Suprapubic skin (tissue), 3 donors: ENCODE results near the gene SPA17.

Source experiments
- CTCF ChIP-seq, 2 donors: fragments of 200-600 bp in 1 of 2; fragments of 450-650 bp in 1 of 2; sonication (generic) in 1 of 2; IDR thresholded peaks; one replicate each; pipeline ENCODE4 v1.5.1; 2016 to 2019; ENCODE audit warnings: antibody characterized with exemption in 2 of 2, mild to moderate bottlenecking in 1 of 2, moderate library complexity in 1 of 2
- EP300 ChIP-seq: sonication (generic); formaldehyde crosslinking; IDR thresholded peaks from one replicate; pipeline ENCODE4 v1.6.1; 2017; ENCODE audit warnings: antibody characterized with exemption
- POLR2A ChIP-seq, 2 donors: fragments of 450-650 bp; IDR thresholded peaks; one replicate each; pipeline ENCODE4 v1.6.1; 2017; ENCODE audit warnings: antibody characterized with exemption in 2 of 2, mild to moderate bottlenecking in 2 of 2, moderate library complexity in 2 of 2

GRCh38 chr11:124669193-124669592 is 4.5 kb upstream of the SPA17 start:
- no peak for TF ChIP-seq POLR2A (IDR thresholded peaks at IDR 0.05)
- TF ChIP-seq CTCF (IDR thresholded peaks at IDR 0.05), result peak; percentile 61 to 75
- TF ChIP-seq EP300, result no peak
